Endothelial cell of umbilical vein (primary cell): ENCODE data around the gene DCHS1. TPM values are rescaled to one million over a fixed set of nuclear protein-coding genes. Genes with fewer than 3 reads are reported as not detected.

Experiments
- BruUV-seq: library from RNA; stranded (reverse); fragments of 400-500 nt; replicated peaks from 2 replicates; lab custom pipeline; 2021; lab: Mats Ljungman, UMichigan
- CTCF ChIA-PET: fragments of 300-600, 350-600 bp; sonication (Branson Sonifier 250); formaldehyde crosslinking; loops from one replicate; lab custom pipeline; 2021; ENCODE audit warnings: antibody characterized with exemption, inconsistent platforms; lab: Charles Lee
- POLR2A ChIA-PET: fragments of 300-600, 350-600 bp; sonication (Branson Sonifier 250); formaldehyde crosslinking; loops from one replicate; lab custom pipeline; 2021; ENCODE audit warnings: antibody characterized with exemption, inconsistent platforms; lab: Charles Lee
- DNase-seq: peaks from one replicate; pipeline ENCODE4 v3.0.0-alpha.2; 2011; ENCODE audit warnings: low read depth, low spot score
- FAIRE-seq: peaks from 2 replicates; lab custom pipeline; 2011; peaks lifted over from hg19 to GRCh38; lab: Jason Lieb, UNC
- H2AFZ ChIP-seq: 2 replicates; pipeline ENCODE4 v1.6.0; 2012; ENCODE audit warnings: low read depth, low read length, control low read depth, inconsistent platforms
- H3K27ac ChIP-seq: 2 replicates; pipeline ENCODE4 v1.5.1; 2011; ENCODE audit warnings: low read depth, mild to moderate bottlenecking, control low read depth, low read length, moderate library complexity; ENCODE audit not compliant: insufficient read depth
- H3K27me3 ChIP-seq, 2 experiments: 2 replicates each; pipeline versions ENCODE4 v1.6.0 to v1.6.1; 2011; ENCODE audit warnings: low read length in 2 of 2, mixed read lengths in 1 of 2; ENCODE audit not compliant: control insufficient read depth in 2 of 2, insufficient read depth in 2 of 2
- H3K36me3 ChIP-seq, 2 experiments: 2 replicates in 1 of 2; 3 replicates in 1 of 2; pipeline ENCODE4 v1.5.1; 2011; ENCODE audit warnings: low read length in 2 of 2, mild to moderate bottlenecking in 1 of 2, moderate library complexity in 1 of 2; ENCODE audit not compliant: control insufficient read depth in 2 of 2, insufficient read depth in 2 of 2; ENCODE audit errors: extremely low read depth in 1 of 2
- H3K4me1 ChIP-seq: 3 replicates; pipeline ENCODE4 v1.5.1; 2011; ENCODE audit warnings: mild to moderate bottlenecking, low read length; ENCODE audit not compliant: control insufficient read depth, insufficient read depth; ENCODE audit errors: extremely low read depth
- H3K4me2 ChIP-seq: 2 replicates; pipeline ENCODE4 v1.6.1; 2011; ENCODE audit warnings: low read length, control low read depth, mixed read lengths; ENCODE audit not compliant: insufficient read depth
- H3K4me3 ChIP-seq, 3 experiments: fragments of 200-600 bp in 1 of 3; sonication (generic), shearing (Covaris generic) in 1 of 3; replicated peaks in 1 of 3; 2 replicates each; pipeline ENCODE4 v1.5.1; 2011 to 2016; ENCODE audit warnings: control low read depth in 3 of 3, low read length in 3 of 3, mild to moderate bottlenecking in 2 of 3, inconsistent platforms in 1 of 3, low read depth in 1 of 3, moderate library complexity in 1 of 3; ENCODE audit not compliant: insufficient read depth in 1 of 3
- H3K79me2 ChIP-seq: 2 replicates; pipeline ENCODE4 v1.6.0; 2012; ENCODE audit warnings: low read length, inconsistent platforms; ENCODE audit not compliant: control insufficient read depth, insufficient read depth
- H3K9ac ChIP-seq: replicated peaks from 2 replicates; pipeline ENCODE3; 2011; ENCODE audit warnings: low read length, control low read depth; ENCODE audit not compliant: insufficient read depth; ENCODE audit errors: extremely low read depth
- H3K9me1 ChIP-seq: replicated peaks from 3 replicates; pipeline ENCODE4 v1.6.0; 2011; ENCODE audit warnings: mild to moderate bottlenecking, low read length; ENCODE audit not compliant: control insufficient read depth, insufficient read depth; ENCODE audit errors: extremely low read depth
- H3K9me3 ChIP-seq: replicated peaks from 2 replicates; pipeline ENCODE4 v1.5.1; 2012; ENCODE audit warnings: low read length, inconsistent platforms; ENCODE audit not compliant: control insufficient read depth, insufficient read depth
- H4K20me1 ChIP-seq: replicated peaks from 2 replicates; pipeline ENCODE3; 2011; ENCODE audit warnings: mild to moderate bottlenecking, low read length; ENCODE audit not compliant: control insufficient read depth, insufficient read depth; ENCODE audit errors: extremely low read depth
- CTCF ChIP-seq, 2 donors: IDR thresholded peaks; 1 replicate in 1 of 2; 2 replicates in 1 of 2; pipeline ENCODE4 v1.5.1; 2011; ENCODE audit warnings: low read length in 2 of 2, mild to moderate bottlenecking in 2 of 2, moderate library complexity in 2 of 2, control low read depth in 1 of 2, inconsistent platforms in 1 of 2, low read depth in 1 of 2; ENCODE audit not compliant: insufficient read depth in 1 of 2; ENCODE audit errors: extremely low read depth in 1 of 2
- EZH2 ChIP-seq: IDR thresholded peaks from 2 replicates; pipeline ENCODE4 v1.6.1; 2012; ENCODE audit warnings: borderline replicate concordance, low read depth, mild to moderate bottlenecking, moderate library complexity, low read length, inconsistent platforms; ENCODE audit not compliant: severe bottlenecking
- FOS ChIP-seq: IDR thresholded peaks from 2 replicates; pipeline ENCODE4 v1.6.1; 2011; ENCODE audit warnings: mild to moderate bottlenecking, low read length, moderate library complexity, borderline replicate concordance; ENCODE audit not compliant: insufficient read depth
- GATA2 ChIP-seq: IDR thresholded peaks from 2 replicates; pipeline ENCODE4 v1.7.0; 2011; ENCODE audit warnings: low read depth, mild to moderate bottlenecking, moderate library complexity, mixed read lengths, low read length; ENCODE audit not compliant: insufficient read length, insufficient read depth
- MAX ChIP-seq: IDR thresholded peaks from 2 replicates; pipeline ENCODE4 v1.6.1; 2011; ENCODE audit not compliant: insufficient read depth, insufficient read length
- POLR2A ChIP-seq: IDR thresholded peaks from 2 replicates; pipeline ENCODE4 v1.6.1; 2012; ENCODE audit warnings: low read depth, mild to moderate bottlenecking, control low read depth, low read length
- POLR2AphosphoS5 ChIP-seq: IDR thresholded peaks from 2 replicates; pipeline ENCODE4 v1.6.1; 2012; ENCODE audit warnings: low read depth, mild to moderate bottlenecking, control low read depth, low read length, moderate library complexity; ENCODE audit not compliant: insufficient read depth
- dilution Hi-C: fragments of 300-500 bp; cut with MboI; formaldehyde crosslinking; loops from one replicate; pipeline ENCODE4 v1.15.0; 2019; ENCODE audit warnings: low sequenced_read_pairs; ENCODE audit not compliant: extremely low pct_ligation_motif_present
- intact Hi-C: fragments of 100-400 bp; cut with micrococcal nuclease; formaldehyde crosslinking; loops from one replicate; pipeline ENCODE4 v1.10.0; 2022
- polyA plus RNA-seq, 4 experiments: library from polyadenylated mRNA; depleted of rRNA in 3 of 4; stranded (reverse) in 3 of 4; unstranded in 1 of 4; fragments of >200 nt; gene quantifications; 2 replicates each; pipeline versions ENCODE4 v1.2.1 to v1.2.3, GENCODE V29; 2011 to 2012; ENCODE audit warnings: missing spikeins in 1 of 4
- total RNA-seq: library from RNA; stranded (reverse); gene quantifications from 2 replicates; pipeline ENCODE4 v1.2.3, GENCODE V29; 2021

DCHS1 gene
- total and polyA plus RNA-seq, 2 donors (not counting 3 experiments of a cell fraction or from before 2014, with no cell fraction given) = 56.2 to 73.0 TPM

GRCh38 chr11:6655020-6655789 is 404 bp downstream of the DCHS1 start:
- H3K4me1 ChIP-seq = peaks cover 15% of the 10 kb centered on the region
- peaks cover 2% of the 10 kb centered on the region for H3K79me2 ChIP-seq
- H3K9me1 ChIP-seq = no peaks in the 10 kb centered on the region
- H3K36me3 ChIP-seq = no peaks in the 10 kb centered on the region
- BruUV-seq = no TSS peak
- dilution Hi-C loops = no loop called here
- DNase-seq = peak; percentile 33
- H2AFZ ChIP-seq = peak overlapping the region; percentile 45
- TF ChIP-seq POLR2AphosphoS5 (peak; percentile 32), POLR2A (peak; percentile 61), MAX (no peak), FOS (no peak), CTCF (IDR thresholded peaks at IDR 0.05; ENCODE audit: extremely low read depth in 1 of 2, insufficient read depth in 1 of 2, low read depth in 1 of 2, low read length in 2 of 2) (no peak), GATA2 (no peak), EZH2 (no peak)
- ChIA-PET POLR2A (interaction anchor here (0.8 kb wide), 1 partner anchor 44 kb away, joined by 3 read pairs; the partner anchor contains the start of gene TAF10), CTCF (interaction anchor here (0.7 to 1.9 kb wide), 7 partner anchors 12 to 124 kb away, joined by 3 to 11 read pairs (median 4); partner anchors contain the start of gene MRPL17)
- peak overlapping the region; percentile 33 for H3K9ac ChIP-seq
- intact Hi-C loops = loop anchor here (1.0 kb wide), 1 partner anchor 9 kb away; no protein-coding TSS in a partner anchor
- H4K20me1 ChIP-seq = no peaks in the 10 kb centered on the region
- FAIRE-seq = no peak
- no peaks in the 10 kb centered on the region for H3K27me3 ChIP-seq
- H3K4me3 ChIP-seq = peak overlapping the region in 2 of 3 experiments; percentile 44
- no peak overlapping the region for H3K27ac ChIP-seq
- no peaks in the 10 kb centered on the region for H3K9me3 ChIP-seq
- peak overlapping the region; percentile 51 for H3K4me2 ChIP-seq
